GM12891 (cell line): ENCODE data around the gene LINS1.

Source experiments
- POLR2A ChIP-seq: IDR thresholded peaks from 2 replicates; pipeline ENCODE4 v1.6.1; 2011; ENCODE audit warnings: low read depth, low read length, control low read depth
- POLR2AphosphoS5 ChIP-seq: IDR thresholded peaks from 2 replicates; pipeline ENCODE4 v1.6.1; 2011; ENCODE audit warnings: low read depth, low read length, control low read depth
- TAF1 ChIP-seq: IDR thresholded peaks from 2 replicates; pipeline ENCODE4 v1.6.1; 2011; ENCODE audit warnings: low read depth, low read length, control low read depth

DNA sequence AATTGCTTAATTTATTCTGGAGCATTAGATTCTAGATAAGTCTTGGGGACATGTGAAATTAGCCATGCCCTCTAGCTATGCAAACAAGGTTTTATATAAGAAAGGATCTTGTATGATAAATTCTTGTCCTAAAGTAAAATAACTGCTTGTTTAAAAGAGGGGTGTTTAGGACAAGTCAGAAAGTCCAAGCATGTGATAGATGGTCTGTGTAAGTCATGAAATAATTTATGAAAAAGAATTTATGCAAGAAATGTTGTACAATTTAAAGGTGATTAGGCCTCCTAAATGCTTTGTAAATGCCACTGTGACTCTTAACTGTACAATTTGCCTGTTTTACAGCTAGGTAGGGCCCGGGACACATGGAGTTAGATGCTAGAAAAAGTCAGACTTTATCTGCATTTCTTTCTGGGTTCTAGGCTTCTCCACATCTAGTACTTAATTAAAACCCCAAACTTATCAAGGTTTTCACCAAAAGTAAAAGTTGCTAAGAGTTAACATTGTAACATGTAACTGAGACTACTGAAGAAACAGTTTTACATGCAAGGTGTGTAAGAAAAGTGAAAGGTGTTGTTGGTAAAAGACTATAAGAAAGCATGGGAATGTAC lies 13.2 kb downstream of the LINS1 start:
- TF ChIP-seq POLR2A (no peak), TAF1 (no peak), POLR2AphosphoS5 (no peak)
